ENCODE measurements around the gene S100A3.

DNA sequence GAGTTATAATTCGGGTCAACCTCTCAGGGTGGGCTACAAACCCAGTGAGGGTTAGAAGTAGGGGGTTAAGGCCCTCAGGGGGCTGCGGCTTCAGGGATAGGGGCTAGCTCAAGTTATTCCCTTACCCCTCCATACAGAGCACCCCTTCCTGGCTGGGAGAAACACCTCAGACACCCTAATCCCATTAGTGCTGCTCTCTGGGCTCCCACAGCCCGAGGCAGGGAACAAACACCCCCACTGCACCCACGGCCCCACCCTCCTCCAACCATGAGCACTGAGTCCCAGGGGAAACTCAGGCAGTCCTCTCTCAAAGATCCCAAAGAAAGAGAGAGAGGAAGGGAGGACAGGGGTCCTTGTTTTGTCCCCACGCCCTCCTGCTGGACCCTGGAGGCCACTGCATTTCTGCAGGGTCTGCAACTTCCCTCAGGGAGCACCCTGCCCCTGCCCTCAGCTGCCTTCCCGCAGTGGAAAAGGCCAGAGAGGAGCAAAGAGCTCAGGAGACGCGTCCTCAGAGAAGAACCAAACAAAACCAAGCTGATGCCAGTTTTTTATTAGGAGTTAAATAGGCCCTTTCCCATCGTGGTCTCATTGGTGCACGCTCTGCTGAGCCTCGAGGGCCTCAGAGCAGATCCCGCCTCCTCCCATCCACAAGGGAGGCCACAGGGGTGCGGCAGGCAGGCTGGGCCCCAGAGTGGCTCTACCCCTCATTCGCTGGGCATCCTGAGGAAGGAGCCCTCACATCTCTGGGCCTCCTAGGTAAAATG is 2.1 kb downstream of the S100A3 start:
- TF ChIP-seq POLR2AphosphoS5 (IDR thresholded peaks at IDR 0.05), result no peak
- no peak for TF ChIP-seq POLR2A (IDR thresholded peaks at IDR 0.05)
- TF ChIP-seq, protein P1, sequence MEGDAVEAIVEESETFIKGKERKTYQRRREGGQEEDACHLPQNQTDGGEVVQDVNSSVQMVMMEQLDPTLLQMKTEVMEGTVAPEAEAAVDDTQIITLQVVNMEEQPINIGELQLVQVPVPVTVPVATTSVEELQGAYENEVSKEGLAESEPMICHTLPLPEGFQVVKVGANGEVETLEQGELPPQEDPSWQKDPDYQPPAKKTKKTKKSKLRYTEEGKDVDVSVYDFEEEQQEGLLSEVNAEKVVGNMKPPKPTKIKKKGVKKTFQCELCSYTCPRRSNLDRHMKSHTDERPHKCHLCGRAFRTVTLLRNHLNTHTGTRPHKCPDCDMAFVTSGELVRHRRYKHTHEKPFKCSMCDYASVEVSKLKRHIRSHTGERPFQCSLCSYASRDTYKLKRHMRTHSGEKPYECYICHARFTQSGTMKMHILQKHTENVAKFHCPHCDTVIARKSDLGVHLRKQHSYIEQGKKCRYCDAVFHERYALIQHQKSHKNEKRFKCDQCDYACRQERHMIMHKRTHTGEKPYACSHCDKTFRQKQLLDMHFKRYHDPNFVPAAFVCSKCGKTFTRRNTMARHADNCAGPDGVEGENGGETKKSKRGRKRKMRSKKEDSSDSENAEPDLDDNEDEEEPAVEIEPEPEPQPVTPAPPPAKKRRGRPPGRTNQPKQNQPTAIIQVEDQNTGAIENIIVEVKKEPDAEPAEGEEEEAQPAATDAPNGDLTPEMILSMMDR (IDR thresholded peaks at IDR 0.05), result no peak
- TF ChIP-seq EP300 (IDR thresholded peaks at IDR 0.05), result no peak

Measured in gastroesophageal sphincter (tissue), 3 donors.